ENCODE measurements around the gene SYDE1.

Gene SYDE1

GRCh38 chr19:15125232-15126067, 18.2 kb downstream of the SYDE1 start:
- peak; percentile 97 to 98 (median 98) for DNase-seq (ENCODE audit: low read depth in 2 of 3, low spot score in 1 of 3)

GRCh38 chr19:15126131-15126910, 19.1 kb downstream of the SYDE1 start:
- DNase-seq (ENCODE audit: low read depth in 2 of 3, low spot score in 1 of 3): no peak

- DNase-seq (ENCODE audit: low read depth in 2 of 3, low spot score in 1 of 3): no peak
These were observed 21.1 kb downstream of the SYDE1 start for GRCh38 chr19:15128162-15128770.

- DNase-seq (ENCODE audit: low read depth in 2 of 3, low spot score in 1 of 3): peak; percentile 17 to 32 (median 27)
These were observed 22.8 kb downstream of the SYDE1 start for GRCh38 chr19:15129856-15130585.

GRCh38 chr19:15136234-15136954, 29.2 kb downstream of the SYDE1 start:
- no peak for DNase-seq (ENCODE audit: low read depth in 2 of 3, low spot score in 1 of 3)

- DNase-seq (ENCODE audit: low read depth in 2 of 3, low spot score in 1 of 3): no peak
These were observed 30.6 kb downstream of the SYDE1 start for GRCh38 chr19:15137777-15138176.

- no peak for DNase-seq (ENCODE audit: low read depth in 2 of 3, low spot score in 1 of 3)
These were observed 31.2 kb downstream of the SYDE1 start for GRCh38 chr19:15138427-15138826.

- DNase-seq (ENCODE audit: low read depth in 2 of 3, low spot score in 1 of 3): no peak
These were observed 33.9 kb downstream of the SYDE1 start for GRCh38 chr19:15141143-15141542.

- no peak for DNase-seq (ENCODE audit: low read depth in 2 of 3, low spot score in 1 of 3)
These were observed 35.1 kb downstream of the SYDE1 start for GRCh38 chr19:15142313-15142712.

- DNase-seq (ENCODE audit: low read depth in 2 of 3, low spot score in 1 of 3): no peak
These were observed 36.9 kb downstream of the SYDE1 start for GRCh38 chr19:15144046-15144646.

GRCh38 chr19:15147090-15147489, 39.9 kb downstream of the SYDE1 start:
- DNase-seq (ENCODE audit: low read depth in 2 of 3, low spot score in 1 of 3): no peak

GRCh38 chr19:15149737-15150136, 42.5 kb downstream of the SYDE1 start:
- DNase-seq (ENCODE audit: low read depth in 2 of 3, low spot score in 1 of 3): no peak

- DNase-seq (ENCODE audit: low read depth in 2 of 3, low spot score in 1 of 3): peak; percentile 21 to 35 (median 30)
These were observed 46.9 kb downstream of the SYDE1 start for GRCh38 chr19:15154002-15154612.

GRCh38 chr19:15155296-15155695, 48.1 kb downstream of the SYDE1 start:
- no peak for DNase-seq (ENCODE audit: low read depth in 2 of 3, low spot score in 1 of 3)

GRCh38 chr19:15156391-15156790, 49.2 kb downstream of the SYDE1 start:
- DNase-seq (ENCODE audit: low read depth in 2 of 3, low spot score in 1 of 3): no peak

GRCh38 chr19:15159251-15159650, 52.0 kb downstream of the SYDE1 start:
- DNase-seq (ENCODE audit: low read depth in 2 of 3, low spot score in 1 of 3): no peak

- DNase-seq (ENCODE audit: low read depth in 2 of 3, low spot score in 1 of 3): no peak
These were observed 54.1 kb downstream of the SYDE1 start for GRCh38 chr19:15161028-15161984.
